GM21381 (cell line): ENCODE measurements around the gene CRYBB1.
A peak's percentile ranks its signal among the peaks of the same experiment; 100 is the strongest.

ENCODE experiments used
- ATAC-seq: cut with Tn5 transposase; IDR thresholded peaks from one replicate; pipeline ENCODE4 v1.9.1; 2021; ENCODE audit warnings: mild to moderate bottlenecking, moderate library complexity; ENCODE audit not compliant: unreplicated experiment

The CRYBB1 gene

GRCh38 chr22:26617271-26618199, at the start of gene CRYBB1:
Gene CRYBB1, minus strand, starts transcription at chr22:26618027. Its CDS starts 1,708 bp downstream, at chr22:26616319.
- ATAC-seq, result no peak

- ATAC-seq, result no peak
Observed at GRCh38 chr22:26667140-26667539, 49.3 kb upstream of the CRYBB1 start.

GRCh38 chr22:26665813-26666231, 48.0 kb upstream of the CRYBB1 start:
- ATAC-seq, result peak; percentile 7

- no peak for ATAC-seq
Observed at GRCh38 chr22:26663374-26663923, 45.6 kb upstream of the CRYBB1 start.

- ATAC-seq, result no peak
Observed at GRCh38 chr22:26662160-26662559, 44.3 kb upstream of the CRYBB1 start.

- ATAC-seq, result no peak
Observed at GRCh38 chr22:26660961-26661578, 43.2 kb upstream of the CRYBB1 start.

- no peak for ATAC-seq
Observed at GRCh38 chr22:26660356-26660755, 42.5 kb upstream of the CRYBB1 start.

GRCh38 chr22:26658671-26659478, 41.0 kb upstream of the CRYBB1 start:
- ATAC-seq, result no peak

- ATAC-seq, result no peak
Observed at GRCh38 chr22:26658161-26658560, 40.3 kb upstream of the CRYBB1 start.

- no peak for ATAC-seq
Observed at GRCh38 chr22:26656891-26657851, 39.3 kb upstream of the CRYBB1 start, which contains the start of gene MIAT. Gene MIAT, plus strand, starts transcription at chr22:26657588.

- no peak for ATAC-seq
Observed at GRCh38 chr22:26651815-26652214, 34.0 kb upstream of the CRYBB1 start.

- ATAC-seq, result no peak
Observed at GRCh38 chr22:26650722-26651421, 33.0 kb upstream of the CRYBB1 start.

- no peak for ATAC-seq
Observed at GRCh38 chr22:26648528-26649388, 30.9 kb upstream of the CRYBB1 start.

- no peak for ATAC-seq
Observed at GRCh38 chr22:26648011-26648497, 30.2 kb upstream of the CRYBB1 start.

- ATAC-seq, result no peak
Observed at GRCh38 chr22:26646158-26646557, 28.3 kb upstream of the CRYBB1 start.

- no peak for ATAC-seq
Observed at GRCh38 chr22:26643418-26644100, 25.7 kb upstream of the CRYBB1 start.
